SK-N-SH (cell line): ENCODE measurements around the gene CCDC127.

ENCODE experiments used
- CTCF ChIP-seq: fragments of 200-600 bp; sonication (generic); IDR thresholded peaks from 2 replicates; pipeline ENCODE4 v1.6.1; 2017; ENCODE audit warnings: antibody characterized with exemption, mild to moderate bottlenecking, moderate library complexity
- ELF1 ChIP-seq: IDR thresholded peaks from 2 replicates; pipeline ENCODE4 v1.4.0; 2012
- EP300 ChIP-seq, 2 experiments: IDR thresholded peaks; 2 replicates each; pipeline versions ENCODE4 v1.4.0 to v1.6.1; 2012; ENCODE audit warnings: borderline replicate concordance in 1 of 2, low read depth in 1 of 2, low read length in 1 of 2
- FOSL2 ChIP-seq: IDR thresholded peaks from 2 replicates; pipeline ENCODE4 v1.4.0; 2012; ENCODE audit warnings: low read depth, mild to moderate bottlenecking, moderate library complexity, borderline replicate concordance
- MAX ChIP-seq: IDR thresholded peaks from 2 replicates; pipeline ENCODE4 v1.4.0; 2012; ENCODE audit warnings: low read depth
- MEF2A ChIP-seq: IDR thresholded peaks from 2 replicates; pipeline ENCODE4 v1.4.0; 2012; ENCODE audit warnings: low read depth, borderline replicate concordance
- NRF1 ChIP-seq: IDR thresholded peaks from 2 replicates; pipeline ENCODE4 v1.6.1; 2012; ENCODE audit warnings: low read depth, mild to moderate bottlenecking, low read length
- RAD21 ChIP-seq: IDR thresholded peaks from 2 replicates; pipeline ENCODE4 v1.6.1; 2012; ENCODE audit warnings: mild to moderate bottlenecking, low read length
- REST ChIP-seq: IDR thresholded peaks from 2 replicates; pipeline ENCODE4 v1.6.1; 2012; ENCODE audit warnings: mild to moderate bottlenecking, low read depth, low read length, moderate library complexity
- RXRA ChIP-seq: IDR thresholded peaks from 2 replicates; pipeline ENCODE4 v1.4.0; 2012; ENCODE audit warnings: low read depth, mild to moderate bottlenecking, borderline replicate concordance
- USF1 ChIP-seq: IDR thresholded peaks from 2 replicates; pipeline ENCODE4 v1.4.0; 2012; ENCODE audit warnings: low read depth, borderline replicate concordance

GRCh38 chr5:172421-172820 lies 45.5 kb downstream of the CCDC127 start:
- no peak for TF ChIP-seq RAD21
- TF ChIP-seq CTCF, result no peak
- no peak for TF ChIP-seq RXRA
- TF ChIP-seq MAX, result no peak
- no peak for TF ChIP-seq REST
- TF ChIP-seq ELF1, result no peak
- TF ChIP-seq NRF1, result no peak
- TF ChIP-seq USF1, result no peak
- no peak for TF ChIP-seq FOSL2
- TF ChIP-seq EP300 (IDR thresholded peaks at IDR 0.05; ENCODE audit: borderline replicate concordance in 1 of 2, low read depth in 1 of 2, low read length in 1 of 2), result no peak
- no peak for TF ChIP-seq MEF2A
